Astrocyte (in vitro differentiated cells and primary cell): Measurements from ENCODE around the gene ING2. TPM values are rescaled to one million over a fixed set of nuclear protein-coding genes. Genes with fewer than 3 reads are reported as not detected.

Experiments
- DNase-seq: peaks from one replicate; pipeline ENCODE4 v3.0.0-alpha.2; 2010; ENCODE audit warnings: low read depth
- FAIRE-seq: peaks from 2 replicates; lab custom pipeline; 2011; peaks lifted over from hg19 to GRCh38; lab: Jason Lieb, UNC
- H2AFZ ChIP-seq: 2 replicates; pipeline ENCODE4 v1.6.0; 2012; ENCODE audit warnings: low read depth, low read length, inconsistent platforms
- H3K27ac ChIP-seq: 2 replicates; pipeline ENCODE4 v1.5.1; 2011; ENCODE audit warnings: low read depth, low read length, inconsistent platforms
- H3K27me3 ChIP-seq: 2 replicates; pipeline ENCODE4 v1.6.0; 2011; ENCODE audit warnings: low read length, inconsistent platforms; ENCODE audit not compliant: insufficient read depth
- H3K36me3 ChIP-seq: 2 replicates; pipeline ENCODE4 v1.5.1; 2011; ENCODE audit warnings: low read length, inconsistent platforms; ENCODE audit not compliant: insufficient read depth
- H3K4me1 ChIP-seq: 2 replicates; pipeline ENCODE4 v1.5.1; 2011; ENCODE audit warnings: low read length, inconsistent platforms; ENCODE audit not compliant: insufficient read depth
- H3K4me2 ChIP-seq: 2 replicates; pipeline ENCODE4 v1.6.0; 2012; ENCODE audit warnings: low read length, inconsistent platforms
- H3K4me3 ChIP-seq: 2 replicates; pipeline ENCODE4 v1.5.1; 2011; ENCODE audit warnings: low read depth, mild to moderate bottlenecking, low read length, inconsistent platforms; ENCODE audit not compliant: insufficient read depth
- H3K79me2 ChIP-seq: 2 replicates; pipeline ENCODE4 v1.6.0; 2012; ENCODE audit warnings: mild to moderate bottlenecking, low read length, inconsistent platforms; ENCODE audit not compliant: insufficient read depth
- H3K9ac ChIP-seq: 2 replicates; pipeline ENCODE4 v1.6.0; 2012; ENCODE audit warnings: mild to moderate bottlenecking, low read length, inconsistent platforms
- H3K9me3 ChIP-seq: 2 replicates; pipeline ENCODE4 v1.5.1; 2012; ENCODE audit warnings: low read depth, mild to moderate bottlenecking, low read length, inconsistent platforms; ENCODE audit not compliant: insufficient read depth
- H4K20me1 ChIP-seq: 2 replicates; pipeline ENCODE4 v1.6.0; 2012; ENCODE audit warnings: low read length, inconsistent platforms; ENCODE audit not compliant: insufficient read depth
- H3K27ac Mint-ChIP-seq: one replicate; pipeline ENCODE4 v1.8.0; 2021; ENCODE audit warnings: mild to moderate bottlenecking, mixed read lengths; ENCODE audit not compliant: unreplicated experiment
- H3K27me3 Mint-ChIP-seq: one replicate; pipeline ENCODE4 v1.8.0; 2021; ENCODE audit warnings: low read depth, mixed read lengths; ENCODE audit not compliant: unreplicated experiment
- H3K36me3 Mint-ChIP-seq: one replicate; pipeline ENCODE4 v1.8.0; 2021; ENCODE audit warnings: low read depth, mixed read lengths; ENCODE audit not compliant: unreplicated experiment
- H3K4me1 Mint-ChIP-seq: one replicate; pipeline ENCODE4 v1.8.0; 2021; ENCODE audit warnings: low read depth, mixed read lengths; ENCODE audit not compliant: unreplicated experiment
- H3K4me3 Mint-ChIP-seq: one replicate; pipeline ENCODE4 v1.8.0; 2021; ENCODE audit warnings: mild to moderate bottlenecking, moderate library complexity, mixed read lengths; ENCODE audit not compliant: unreplicated experiment
- H3K9me3 Mint-ChIP-seq: one replicate; pipeline ENCODE4 v1.8.0; 2021; ENCODE audit warnings: mild to moderate bottlenecking, mixed read lengths; ENCODE audit not compliant: unreplicated experiment
- EZH2 ChIP-seq: IDR thresholded peaks from 2 replicates; pipeline ENCODE4 v1.6.1; 2012; ENCODE audit warnings: mild to moderate bottlenecking, low read length, inconsistent platforms; ENCODE audit not compliant: insufficient read depth
- total RNA-seq: library from RNA; stranded (reverse); gene quantifications from 2 replicates; pipeline ENCODE4 v1.2.1, GENCODE V29; 2021
- TF ChIP-seq, protein P1 (sequence below): IDR thresholded peaks from 2 replicates; pipeline ENCODE4 v1.5.1; 2011; ENCODE audit warnings: low read depth, mild to moderate bottlenecking, inconsistent platforms, low read length, moderate library complexity; ENCODE audit not compliant: insufficient read depth

The ING2 gene
- total RNA-seq, 1 donor from 2014 or later: 10.3 TPM

DNA sequence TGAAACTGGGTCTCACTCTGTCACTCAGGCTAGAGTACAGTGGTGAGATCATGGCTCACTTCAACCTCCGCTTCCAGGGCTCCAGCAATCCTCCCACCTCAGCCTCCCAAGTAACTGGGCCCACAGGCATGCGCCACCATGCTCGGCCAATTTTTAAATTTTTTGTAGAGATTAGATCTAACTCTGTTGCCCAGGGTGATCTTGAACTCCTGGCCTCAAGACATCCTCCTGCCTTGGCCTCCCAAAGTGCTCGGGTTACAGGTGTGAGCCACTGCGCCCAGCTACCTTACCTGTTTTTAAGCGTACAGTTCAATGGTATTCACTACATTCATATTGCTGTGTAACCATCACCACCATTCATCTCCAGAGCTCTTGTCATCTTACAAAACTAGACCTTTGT, 41.5 kb downstream of the ING2 start:
- Histone ChIP-seq H3K4me3 (no peak overlapping the region), H3K9ac (no peak overlapping the region), H3K79me2 (no peaks in the 10 kb centered on the region), H3K4me2 (no peak overlapping the region), H4K20me1 (no peaks in the 10 kb centered on the region), H2AFZ (no peak overlapping the region), H3K36me3 (no peaks in the 10 kb centered on the region), H3K27ac (no peak overlapping the region), H3K27me3 (peaks cover 16% of the 10 kb centered on the region), H3K4me1 (no peaks in the 10 kb centered on the region), H3K9me3 (peaks cover 4% of the 10 kb centered on the region)
- DNase-seq: no peak
- no peak for FAIRE-seq
- Mint-ChIP-seq H3K9me3 (peaks cover 20% of the 10 kb centered on the region), H3K4me1 (peaks cover 9% of the 10 kb centered on the region), H3K27me3 (no peaks in the 10 kb centered on the region), H3K4me3 (no peak overlapping the region), H3K27ac (no peak overlapping the region), H3K36me3 (no peaks in the 10 kb centered on the region)
- no peak for TF ChIP-seq EZH2
- TF ChIP-seq, protein P1, sequence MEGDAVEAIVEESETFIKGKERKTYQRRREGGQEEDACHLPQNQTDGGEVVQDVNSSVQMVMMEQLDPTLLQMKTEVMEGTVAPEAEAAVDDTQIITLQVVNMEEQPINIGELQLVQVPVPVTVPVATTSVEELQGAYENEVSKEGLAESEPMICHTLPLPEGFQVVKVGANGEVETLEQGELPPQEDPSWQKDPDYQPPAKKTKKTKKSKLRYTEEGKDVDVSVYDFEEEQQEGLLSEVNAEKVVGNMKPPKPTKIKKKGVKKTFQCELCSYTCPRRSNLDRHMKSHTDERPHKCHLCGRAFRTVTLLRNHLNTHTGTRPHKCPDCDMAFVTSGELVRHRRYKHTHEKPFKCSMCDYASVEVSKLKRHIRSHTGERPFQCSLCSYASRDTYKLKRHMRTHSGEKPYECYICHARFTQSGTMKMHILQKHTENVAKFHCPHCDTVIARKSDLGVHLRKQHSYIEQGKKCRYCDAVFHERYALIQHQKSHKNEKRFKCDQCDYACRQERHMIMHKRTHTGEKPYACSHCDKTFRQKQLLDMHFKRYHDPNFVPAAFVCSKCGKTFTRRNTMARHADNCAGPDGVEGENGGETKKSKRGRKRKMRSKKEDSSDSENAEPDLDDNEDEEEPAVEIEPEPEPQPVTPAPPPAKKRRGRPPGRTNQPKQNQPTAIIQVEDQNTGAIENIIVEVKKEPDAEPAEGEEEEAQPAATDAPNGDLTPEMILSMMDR: no peak

DNA sequence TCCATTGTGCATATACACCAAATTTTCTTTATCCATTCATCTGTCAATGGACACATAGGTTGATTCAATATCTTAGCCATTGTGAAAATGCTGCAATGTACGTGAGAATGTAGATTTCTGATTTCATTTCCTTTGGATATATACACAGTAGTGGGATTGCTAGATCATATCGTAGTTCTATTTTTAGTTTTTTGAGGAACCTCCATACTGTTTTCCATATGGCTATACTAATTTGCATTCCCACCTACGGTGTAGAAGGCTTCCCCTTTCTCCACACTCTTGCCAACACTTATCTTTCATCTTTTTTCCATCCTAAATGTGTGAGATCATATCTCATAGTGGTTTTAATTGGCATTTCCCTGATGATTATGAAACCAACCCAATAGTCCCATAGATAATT, 43.4 kb downstream of the ING2 start:
- H3K4me2 ChIP-seq: no peak overlapping the region
- peaks cover 2% of the 10 kb centered on the region for H3K27me3 ChIP-seq
- H3K9ac ChIP-seq: no peak overlapping the region
- no peaks in the 10 kb centered on the region for H3K4me1 ChIP-seq
- H3K79me2 ChIP-seq: no peaks in the 10 kb centered on the region
- H2AFZ ChIP-seq: no peak overlapping the region
- H3K27me3 Mint-ChIP-seq: no peaks in the 10 kb centered on the region
- H3K27ac ChIP-seq: no peak overlapping the region
- no peak overlapping the region for H3K4me3 Mint-ChIP-seq
- no peaks in the 10 kb centered on the region for H4K20me1 ChIP-seq
- H3K36me3 Mint-ChIP-seq: no peaks in the 10 kb centered on the region
- H3K9me3 ChIP-seq: peaks cover 4% of the 10 kb centered on the region
- no peak for TF ChIP-seq EZH2
- TF ChIP-seq, protein P1: no peak
- H3K4me1 Mint-ChIP-seq: peaks cover 2% of the 10 kb centered on the region
- H3K9me3 Mint-ChIP-seq: peaks cover 23% of the 10 kb centered on the region
- H3K4me3 ChIP-seq: no peak overlapping the region
- no peaks in the 10 kb centered on the region for H3K36me3 ChIP-seq
- DNase-seq (no peak), FAIRE-seq (no peak)
- no peak overlapping the region for H3K27ac Mint-ChIP-seq

DNA sequence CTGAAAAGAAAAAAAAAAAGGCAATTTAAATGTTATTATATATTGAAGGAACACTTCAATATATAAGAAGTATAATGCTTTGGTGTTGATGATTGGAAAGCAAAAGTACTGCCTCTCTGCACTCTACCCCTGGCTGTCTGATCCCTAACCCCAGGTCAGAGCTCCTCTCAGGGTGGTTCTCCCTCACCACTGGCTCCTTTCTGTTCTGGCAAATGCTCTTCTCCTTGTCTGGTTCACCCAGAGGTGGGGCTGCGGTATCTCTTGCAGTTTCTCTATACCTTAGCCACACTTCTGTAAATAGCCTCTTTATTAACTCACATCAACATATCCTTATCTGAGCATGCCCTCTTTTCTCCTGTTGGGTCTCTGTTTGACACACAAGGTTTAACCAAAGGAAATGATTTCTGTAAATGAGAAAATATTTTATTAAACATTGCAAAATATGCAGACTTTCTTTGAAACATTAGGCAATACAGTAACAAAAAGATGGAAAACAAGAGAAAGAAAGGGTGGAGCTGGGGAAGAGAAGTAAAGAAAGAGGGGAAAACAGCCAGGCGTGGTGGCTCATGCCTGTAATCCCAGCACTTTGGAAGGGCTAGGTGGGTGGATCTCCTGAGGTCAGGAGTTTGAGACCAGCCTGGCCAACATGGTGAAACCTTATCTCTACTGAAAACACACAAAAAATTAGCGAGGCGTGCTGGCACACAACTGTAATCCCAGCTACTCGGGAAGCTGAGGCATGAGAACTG, 45.7 kb downstream of the ING2 start:
- Histone ChIP-seq H3K36me3 (no peaks in the 10 kb centered on the region), H3K27ac (no peak overlapping the region), H2AFZ (no peak overlapping the region), H3K9ac (no peak overlapping the region), H3K4me2 (no peak overlapping the region), H3K9me3 (no peaks in the 10 kb centered on the region), H3K79me2 (no peaks in the 10 kb centered on the region), H3K4me3 (no peak overlapping the region), H3K27me3 (peaks cover 2% of the 10 kb centered on the region), H4K20me1 (no peaks in the 10 kb centered on the region), H3K4me1 (no peaks in the 10 kb centered on the region)
- Mint-ChIP-seq H3K27ac (no peak overlapping the region), H3K27me3 (no peaks in the 10 kb centered on the region), H3K4me3 (no peak overlapping the region), H3K4me1 (no peaks in the 10 kb centered on the region), H3K36me3 (no peaks in the 10 kb centered on the region), H3K9me3 (peaks cover 9% of the 10 kb centered on the region)
- DNase-seq: no peak
- no peak for FAIRE-seq
- no peak for TF ChIP-seq EZH2
- TF ChIP-seq, protein P1: no peak
